Measurements from ENCODE around the gene GPR37. TPM values are rescaled to one million over a fixed set of nuclear protein-coding genes. Genes with fewer than 3 reads are reported as not detected.

The GPR37 gene, protein sequence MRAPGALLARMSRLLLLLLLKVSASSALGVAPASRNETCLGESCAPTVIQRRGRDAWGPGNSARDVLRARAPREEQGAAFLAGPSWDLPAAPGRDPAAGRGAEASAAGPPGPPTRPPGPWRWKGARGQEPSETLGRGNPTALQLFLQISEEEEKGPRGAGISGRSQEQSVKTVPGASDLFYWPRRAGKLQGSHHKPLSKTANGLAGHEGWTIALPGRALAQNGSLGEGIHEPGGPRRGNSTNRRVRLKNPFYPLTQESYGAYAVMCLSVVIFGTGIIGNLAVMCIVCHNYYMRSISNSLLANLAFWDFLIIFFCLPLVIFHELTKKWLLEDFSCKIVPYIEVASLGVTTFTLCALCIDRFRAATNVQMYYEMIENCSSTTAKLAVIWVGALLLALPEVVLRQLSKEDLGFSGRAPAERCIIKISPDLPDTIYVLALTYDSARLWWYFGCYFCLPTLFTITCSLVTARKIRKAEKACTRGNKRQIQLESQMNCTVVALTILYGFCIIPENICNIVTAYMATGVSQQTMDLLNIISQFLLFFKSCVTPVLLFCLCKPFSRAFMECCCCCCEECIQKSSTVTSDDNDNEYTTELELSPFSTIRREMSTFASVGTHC
- 0.10 and 0.37 TPM in 2 replicates for total RNA-seq

GRCh38 chr7:124765401-124766352, at the start of gene GPR37:
Gene GPR37 (minus strand): TSS chr7:124765792. CDS start chr7:124764976, 816 bp downstream.

Other genes with a start within 250 kb of the GPR37 start
- gene POT1, start 164.0 kb upstream of the GPR37 start, total RNA-seq, result 12.8 and 12.9 TPM in 2 replicates

Data from cardiac ventricle fibroblast (primary cell).